GM12878 (cell line): ENCODE results near the gene TAF3.

Source experiments
- BRCA1 ChIP-seq: IDR thresholded peaks from 2 replicates; pipeline ENCODE4 v1.6.1; 2011; ENCODE audit warnings: low read depth, low read length, improper control_type of control experiment
- CTCF ChIP-seq, 3 experiments: IDR thresholded peaks in 2 of 3; conservative IDR thresholded peaks in 1 of 3; 2 replicates each; pipeline ENCODE4 v1.5.1; 2011; ENCODE audit warnings: low read depth in 3 of 3, low read length in 3 of 3, mild to moderate bottlenecking in 3 of 3, control low read depth in 2 of 3, moderate library complexity in 2 of 3, inconsistent platforms in 1 of 3, mixed read lengths in 1 of 3; ENCODE audit not compliant: control insufficient read depth in 2 of 3, insufficient read depth in 1 of 3; ENCODE audit errors: extremely low read depth in 1 of 3
- POLR2A ChIP-seq: IDR thresholded peaks from 2 replicates; pipeline ENCODE4 v1.6.1; 2011; ENCODE audit warnings: low read depth, mild to moderate bottlenecking, low read length
- POU2F2 ChIP-seq: IDR thresholded peaks from 3 replicates; pipeline ENCODE4 v1.6.1; 2011; ENCODE audit warnings: low read depth, mild to moderate bottlenecking, low read length, borderline replicate concordance

- TF ChIP-seq CTCF (IDR thresholded peaks at IDR 0.05 in 2 of 3, conservative IDR thresholded peaks at IDR 0.05 in 1 of 3; ENCODE audit: control insufficient read depth in 2 of 3, extremely low read depth in 1 of 3, insufficient read depth in 1 of 3, low read depth in 3 of 3, low read length in 3 of 3) (no peak), POU2F2 (no peak), POLR2A (no peak), BRCA1 (no peak)
These were observed 15.7 kb upstream of the TAF3 start for GRCh38 chr10:7802606-7803005.
